ENCODE data around the gene CD82.

The CD82 gene

GRCh38 chr11:44613153-44613552 is 47.7 kb downstream of the CD82 start:
- no peaks in the 10 kb centered on the region for H4K20me1 ChIP-seq (ENCODE audit: control insufficient read depth, insufficient read depth, low read depth, low read length)
- H3K27ac ChIP-seq (ENCODE audit: low read depth, low read length) = no peak overlapping the region
- H3K9me2 ChIP-seq (replicated peaks; ENCODE audit: control insufficient read depth, low read length) = no peaks in the 10 kb centered on the region
- H3K27me3 ChIP-seq (ENCODE audit: control insufficient read depth, low read length) = peaks cover 9% of the 10 kb centered on the region; the same call in 1 of the 2 replicates
- TF ChIP-seq CTCF (IDR thresholded peaks at IDR 0.05; ENCODE audit: low read depth, low read length, poor library complexity, severe bottlenecking) (no peak), EZH2phosphoT487 (IDR thresholded peaks at IDR 0.05; ENCODE audit: borderline replicate concordance, low read length) (no peak)
- H3K9me3 ChIP-seq (ENCODE audit: control insufficient read depth, insufficient read depth, low read length) = no peaks in the 10 kb centered on the region
- no peak overlapping the region for H3K4me3 ChIP-seq (ENCODE audit: low read length)
- no peaks in the 10 kb centered on the region for H3K36me3 ChIP-seq (ENCODE audit: control insufficient read depth, low read length)
- no peaks in the 10 kb centered on the region for H3K79me2 ChIP-seq (ENCODE audit: control insufficient read depth, low read length)
- H3K4me2 ChIP-seq (ENCODE audit: low read length) = no peak overlapping the region
- no peaks in the 10 kb centered on the region for H3F3A ChIP-seq (ENCODE audit: control insufficient read depth, insufficient read depth)
- H3K4me1 ChIP-seq (ENCODE audit: control insufficient read depth, low read length) = peaks cover 29% of the 10 kb centered on the region

- H3K79me2 ChIP-seq (ENCODE audit: control insufficient read depth, low read length) = no peaks in the 10 kb centered on the region
- no peaks in the 10 kb centered on the region for H4K20me1 ChIP-seq (ENCODE audit: control insufficient read depth, insufficient read depth, low read depth, low read length)
- no peak overlapping the region for H3K27ac ChIP-seq (ENCODE audit: low read depth, low read length)
- no peak for TF ChIP-seq EZH2phosphoT487 (IDR thresholded peaks at IDR 0.05; ENCODE audit: borderline replicate concordance, low read length)
- TF ChIP-seq CTCF (IDR thresholded peaks at IDR 0.05; ENCODE audit: low read depth, low read length, poor library complexity, severe bottlenecking) = no peak
- H3K4me1 ChIP-seq (ENCODE audit: control insufficient read depth, low read length) = peaks cover 18% of the 10 kb centered on the region
- H3K27me3 ChIP-seq (ENCODE audit: control insufficient read depth, low read length) = peaks cover 5% of the 10 kb centered on the region; the same call in 1 of the 2 replicates
- no peak overlapping the region for H3K4me2 ChIP-seq (ENCODE audit: low read length)
- H3F3A ChIP-seq (ENCODE audit: control insufficient read depth, insufficient read depth) = no peaks in the 10 kb centered on the region
- no peaks in the 10 kb centered on the region for H3K9me3 ChIP-seq (ENCODE audit: control insufficient read depth, insufficient read depth, low read length)
- H3K4me3 ChIP-seq (ENCODE audit: low read length) = no peak overlapping the region
- no peaks in the 10 kb centered on the region for H3K9me2 ChIP-seq (replicated peaks; ENCODE audit: control insufficient read depth, low read length)
- no peaks in the 10 kb centered on the region for H3K36me3 ChIP-seq (ENCODE audit: control insufficient read depth, low read length)
Observed at GRCh38 chr11:44614281-44614775, 48.9 kb downstream of the CD82 start.

GRCh38 chr11:44615041-44615755 is 49.7 kb downstream of the CD82 start:
- peaks cover 9% of the 10 kb centered on the region for H3K4me1 ChIP-seq (ENCODE audit: control insufficient read depth, low read length)
- no peak overlapping the region for H3K4me3 ChIP-seq (ENCODE audit: low read length)
- H3K4me2 ChIP-seq (ENCODE audit: low read length) = no peak overlapping the region
- H3F3A ChIP-seq (ENCODE audit: control insufficient read depth, insufficient read depth) = no peaks in the 10 kb centered on the region
- no peak for TF ChIP-seq EZH2phosphoT487 (IDR thresholded peaks at IDR 0.05; ENCODE audit: borderline replicate concordance, low read length)
- TF ChIP-seq CTCF (IDR thresholded peaks at IDR 0.05; ENCODE audit: low read depth, low read length, poor library complexity, severe bottlenecking) = no peak
- H3K27ac ChIP-seq (ENCODE audit: low read depth, low read length) = no peak overlapping the region
- no peaks in the 10 kb centered on the region for H4K20me1 ChIP-seq (ENCODE audit: control insufficient read depth, insufficient read depth, low read depth, low read length)
- H3K9me2 ChIP-seq (replicated peaks; ENCODE audit: control insufficient read depth, low read length) = no peaks in the 10 kb centered on the region
- peaks cover 3% of the 10 kb centered on the region; the same call in 1 of the 2 replicates for H3K27me3 ChIP-seq (ENCODE audit: control insufficient read depth, low read length)
- H3K36me3 ChIP-seq (ENCODE audit: control insufficient read depth, low read length) = no peaks in the 10 kb centered on the region
- no peaks in the 10 kb centered on the region for H3K79me2 ChIP-seq (ENCODE audit: control insufficient read depth, low read length)
- no peaks in the 10 kb centered on the region for H3K9me3 ChIP-seq (ENCODE audit: control insufficient read depth, insufficient read depth, low read length)

Data from DOHH2 (cell line).